Activated CD8-positive, alpha-beta T cell treated with anti-CD3 and anti-CD28 coated beads for 36 hours (primary cell): ENCODE results near the gene SERPINA6. TPM values are rescaled to one million over a fixed set of nuclear protein-coding genes. Genes with fewer than 3 reads are reported as not detected.

Experiments
- ATAC-seq: fragments of 200-7000 bp; cut with Tn5 transposase; one replicate; pipeline ENCODE4 v1.10.0; 2021; ENCODE audit warnings: mild to moderate bottlenecking, moderate library complexity
- CTCF ChIA-PET: fragments of 350-600 bp; sonication (Branson Sonifier 250); formaldehyde crosslinking; loops from one replicate; lab custom pipeline; 2021; ENCODE audit warnings: antibody characterized with exemption; lab: Charles Lee
- POLR2A ChIA-PET: fragments of 350-600 bp; sonication (Branson Sonifier 250); formaldehyde crosslinking; loops from one replicate; lab custom pipeline; 2021; ENCODE audit warnings: antibody characterized with exemption; lab: Charles Lee
- DNase-seq: peaks from one replicate; pipeline ENCODE4 v3.0.0-alpha.2; 2020
- H3K27ac Mint-ChIP-seq: one replicate; pipeline ENCODE4 v1.8.0; 2021; ENCODE audit warnings: mild to moderate bottlenecking, mixed read lengths
- H3K27me3 Mint-ChIP-seq: one replicate; pipeline ENCODE4 v1.8.0; 2021; ENCODE audit warnings: mixed read lengths
- H3K36me3 Mint-ChIP-seq: one replicate; pipeline ENCODE4 v1.8.0; 2021; ENCODE audit warnings: low read depth, mixed read lengths
- H3K4me1 Mint-ChIP-seq: one replicate; pipeline ENCODE4 v1.8.0; 2021; ENCODE audit warnings: low read depth, mixed read lengths
- H3K4me3 Mint-ChIP-seq: one replicate; pipeline ENCODE4 v1.8.0; 2021; ENCODE audit warnings: mild to moderate bottlenecking, moderate library complexity, mixed read lengths
- H3K9me3 Mint-ChIP-seq: one replicate; pipeline ENCODE4 v1.8.0; 2021; ENCODE audit warnings: mixed read lengths
- CTCF ChIP-seq: fragments of 200-600 bp; IDR thresholded peaks from one replicate; pipeline ENCODE4 v1.8.0; 2022; ENCODE audit warnings: antibody characterized with exemption, mild to moderate bottlenecking
- intact Hi-C: fragments of 100-400 bp; cut with micrococcal nuclease; formaldehyde crosslinking; loops from one replicate; pipeline ENCODE4 v1.10.0; 2022
- total RNA-seq, 2 experiments: library from RNA; stranded (reverse); gene quantifications; one replicate each; pipeline ENCODE4 v1.2.3, GENCODE V29; 2021

The SERPINA6 gene
- total RNA-seq, 2 experiments from 2014 or later = not detected

- no peak for TF ChIP-seq CTCF
- Mint-ChIP-seq H3K36me3 (no peaks in the 10 kb centered on the region), H3K4me3 (no peak within 1 kb of the TSS), H3K9me3 (peaks cover 3% of the 10 kb centered on the region), H3K27ac (no peak within 1 kb of the TSS), H3K4me1 (no peaks in the 10 kb centered on the region), H3K27me3 (peaks cover 5% of the 10 kb centered on the region)
- DNase-seq (no peak), ATAC-seq (no peak)
- ChIA-PET CTCF (no interaction called here), POLR2A (interaction anchor here (1.3 kb wide), 1 partner anchor 12 kb away, joined by 3 read pairs; no protein-coding TSS in a partner anchor)
- intact Hi-C loops = no loop called here
Observed at GRCh38 chr14:94292872-94293577, 30.1 kb downstream of the SERPINA6 start, which contains the start of gene SERPINA10. Gene SERPINA10 (minus strand): TSS chr14:94293268. CDS start chr14:94290593, 2,675 bp downstream.

- intact Hi-C loops = no loop called here
- DNase-seq (no peak), ATAC-seq (no peak)
- CTCF ChIA-PET = no interaction called here
- TF ChIP-seq CTCF = no peak
- Mint-ChIP-seq H3K4me3 (no peak overlapping the region), H3K27ac (no peak overlapping the region), H3K9me3 (peaks cover 3% of the 10 kb centered on the region), H3K4me1 (no peaks in the 10 kb centered on the region), H3K36me3 (no peaks in the 10 kb centered on the region), H3K27me3 (peaks cover 8% of the 10 kb centered on the region)
- POLR2A ChIA-PET = no interaction called here
Observed at GRCh38 chr14:94292526-94292871, 30.6 kb downstream of the SERPINA6 start.

- no peak for TF ChIP-seq CTCF
- DNase-seq = no peak
- ChIA-PET CTCF (no interaction called here), POLR2A (no interaction called here)
- Mint-ChIP-seq H3K4me3 (no peak overlapping the region), H3K4me1 (no peaks in the 10 kb centered on the region), H3K27me3 (peaks cover 10% of the 10 kb centered on the region), H3K27ac (no peak overlapping the region), H3K36me3 (no peaks in the 10 kb centered on the region), H3K9me3 (peaks cover 3% of the 10 kb centered on the region)
- intact Hi-C loops = no loop called here
- ATAC-seq = no peak
Observed at GRCh38 chr14:94291906-94292525, 31.1 kb downstream of the SERPINA6 start.

- POLR2A ChIA-PET = no interaction called here
- no peak for TF ChIP-seq CTCF
- DNase-seq (no peak), ATAC-seq (no peak)
- H3K36me3 Mint-ChIP-seq = no peaks in the 10 kb centered on the region
- CTCF ChIA-PET = no interaction called here
- H3K27ac Mint-ChIP-seq = no peak overlapping the region
- no peaks in the 10 kb centered on the region for H3K4me1 Mint-ChIP-seq
- H3K9me3 Mint-ChIP-seq = no peaks in the 10 kb centered on the region
- H3K4me3 Mint-ChIP-seq = no peak overlapping the region
- intact Hi-C loops = no loop called here
- peaks cover 7% of the 10 kb centered on the region for H3K27me3 Mint-ChIP-seq
Observed at GRCh38 chr14:94291159-94291905, 31.8 kb downstream of the SERPINA6 start.

- H3K4me3 Mint-ChIP-seq = no peak overlapping the region
- no peaks in the 10 kb centered on the region for H3K9me3 Mint-ChIP-seq
- POLR2A ChIA-PET = no interaction called here
- H3K36me3 Mint-ChIP-seq = no peaks in the 10 kb centered on the region
- H3K4me1 Mint-ChIP-seq = no peaks in the 10 kb centered on the region
- CTCF ChIA-PET = no interaction called here
- intact Hi-C loops = no loop called here
- no peak for DNase-seq
- no peak for TF ChIP-seq CTCF
- ATAC-seq = no peak
- no peak overlapping the region for H3K27ac Mint-ChIP-seq
- H3K27me3 Mint-ChIP-seq = peaks cover 10% of the 10 kb centered on the region
Observed at GRCh38 chr14:94290197-94290596, 32.9 kb downstream of the SERPINA6 start.
